ENCODE results near the gene PARD3.

GRCh38 chr10:34613491-34613890 lies 201.6 kb downstream of the PARD3 start:
- no peak for TF ChIP-seq POLR2AphosphoS5 (IDR thresholded peaks at IDR 0.05; ENCODE audit: low read depth, low read length)
- TF ChIP-seq FOXP2 (optimal IDR thresholded peaks at IDR 0.05; ENCODE audit: borderline replicate concordance, extremely low read depth, extremely low read length, insufficient read depth) = no peak
- TF ChIP-seq TAF1 (IDR thresholded peaks at IDR 0.05; ENCODE audit: borderline replicate concordance, insufficient read depth, low read length) = no peak
- no peak for TF ChIP-seq SIN3A (IDR thresholded peaks at IDR 0.05; ENCODE audit: borderline replicate concordance, insufficient read depth, low read length)
